Measurements from ENCODE around the gene TUBA8. TPM values are rescaled to one million over a fixed set of nuclear protein-coding genes. Genes with fewer than 3 reads are reported as not detected.

TUBA8 gene
- total RNA-seq, 3 donors from 2014 or later (not counting 1 experiment from before 2014, with no cell fraction given), result 1.2 to 3.7 (median 2.3) TPM

DNA sequence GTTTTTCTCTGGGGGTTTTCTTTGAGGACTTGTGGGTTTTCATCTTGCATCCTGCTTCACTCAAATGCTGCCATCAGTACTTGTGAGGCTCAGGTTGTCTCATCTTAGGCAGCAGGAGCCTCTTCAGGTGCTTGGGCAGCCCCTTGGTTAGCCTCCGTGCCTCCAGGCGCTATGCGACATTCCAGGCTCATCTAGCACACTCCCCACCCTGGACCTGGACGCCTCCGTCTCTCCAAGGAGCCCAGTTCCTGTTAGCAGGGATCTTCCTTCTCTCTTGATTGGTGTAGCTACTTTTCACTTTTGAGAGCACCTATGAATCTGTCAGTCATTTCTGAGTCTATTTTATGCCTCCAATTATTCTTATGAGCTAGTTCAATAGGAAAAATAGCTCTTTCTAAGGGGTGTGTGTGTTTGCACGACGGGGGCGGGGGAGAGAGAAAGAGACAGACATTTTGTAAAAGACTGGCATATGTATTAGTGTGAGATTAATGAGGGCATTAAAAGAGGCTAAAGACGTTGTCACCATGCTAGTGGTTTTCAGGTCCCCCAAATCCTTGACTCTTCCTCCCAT, 7.8 kb downstream of the TUBA8 start:
- intact Hi-C loops (cut with micrococcal nuclease), result no loop called here

DNA sequence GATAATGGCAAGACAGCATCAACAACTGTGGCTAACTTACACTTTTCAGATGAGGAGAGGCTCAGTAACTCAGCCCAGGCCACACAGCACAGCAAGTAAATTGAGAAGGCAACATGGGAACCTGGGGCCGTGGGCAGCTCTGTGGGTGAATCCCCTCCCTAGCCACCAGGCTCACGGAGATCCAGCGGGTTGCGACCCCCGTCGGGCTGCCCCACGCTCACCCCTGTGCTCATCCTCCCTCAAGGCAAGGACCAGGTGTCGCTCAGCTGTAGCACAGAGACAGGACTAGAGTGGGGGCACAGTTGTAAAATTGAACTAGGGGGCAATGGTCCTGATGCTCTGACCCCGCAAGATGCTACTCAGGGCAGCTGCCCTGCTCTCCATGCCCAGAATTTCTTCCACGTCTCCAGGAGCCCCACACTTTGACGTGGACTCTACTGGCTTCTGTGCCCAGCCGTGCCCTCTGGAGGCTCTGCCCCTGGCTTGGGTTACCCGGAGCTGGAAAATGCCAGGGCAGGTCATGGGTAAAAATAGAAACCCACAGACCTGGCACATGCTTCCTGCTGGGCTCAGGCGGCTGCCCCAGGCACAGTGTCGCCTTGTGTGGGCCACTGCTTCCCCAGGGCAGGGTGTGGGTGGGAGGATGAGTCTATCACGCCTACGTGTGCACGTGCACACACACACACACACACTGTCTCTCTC, 9.0 kb downstream of the TUBA8 start:
- Histone ChIP-seq H3K27me3 (ENCODE audit: control insufficient read depth, insufficient read depth, low read length) (no peaks in the 10 kb centered on the region), H3K4me1 (ENCODE audit: control insufficient read depth, insufficient read depth, low read length) (peaks cover 28% of the 10 kb centered on the region), H3K9me3 (ENCODE audit: control insufficient read depth, insufficient read depth, low read length) (no peaks in the 10 kb centered on the region), H3K36me3 (ENCODE audit: control insufficient read depth, insufficient read depth, low read length) (no peaks in the 10 kb centered on the region), H3K27ac (ENCODE audit: low read length) (no peak overlapping the region), H3K4me3 (ENCODE audit: low read length) (no peak overlapping the region)
- peak in 1 of 3 donors; percentile 59 for ATAC-seq
- no peak for DNase-seq
- 42% methylated on average over 14 of the region's 18 CpGs for WGBS (ENCODE audit: insufficient coverage)
- Mint-ChIP-seq H3K9me3 (no peaks in the 10 kb centered on the region), H3K27ac (no peak overlapping the region), H3K4me3 (no peak overlapping the region), H3K36me3 (no peaks in the 10 kb centered on the region), H3K27me3 (ENCODE audit: low read depth in 2 of 2) (no peaks in the 10 kb centered on the region), H3K4me1 (peaks cover 20 to 24% of the 10 kb centered on the region in 2 donors)
- intact Hi-C loops (cut with micrococcal nuclease), result no loop called here
- TF ChIP-seq, protein P1, sequence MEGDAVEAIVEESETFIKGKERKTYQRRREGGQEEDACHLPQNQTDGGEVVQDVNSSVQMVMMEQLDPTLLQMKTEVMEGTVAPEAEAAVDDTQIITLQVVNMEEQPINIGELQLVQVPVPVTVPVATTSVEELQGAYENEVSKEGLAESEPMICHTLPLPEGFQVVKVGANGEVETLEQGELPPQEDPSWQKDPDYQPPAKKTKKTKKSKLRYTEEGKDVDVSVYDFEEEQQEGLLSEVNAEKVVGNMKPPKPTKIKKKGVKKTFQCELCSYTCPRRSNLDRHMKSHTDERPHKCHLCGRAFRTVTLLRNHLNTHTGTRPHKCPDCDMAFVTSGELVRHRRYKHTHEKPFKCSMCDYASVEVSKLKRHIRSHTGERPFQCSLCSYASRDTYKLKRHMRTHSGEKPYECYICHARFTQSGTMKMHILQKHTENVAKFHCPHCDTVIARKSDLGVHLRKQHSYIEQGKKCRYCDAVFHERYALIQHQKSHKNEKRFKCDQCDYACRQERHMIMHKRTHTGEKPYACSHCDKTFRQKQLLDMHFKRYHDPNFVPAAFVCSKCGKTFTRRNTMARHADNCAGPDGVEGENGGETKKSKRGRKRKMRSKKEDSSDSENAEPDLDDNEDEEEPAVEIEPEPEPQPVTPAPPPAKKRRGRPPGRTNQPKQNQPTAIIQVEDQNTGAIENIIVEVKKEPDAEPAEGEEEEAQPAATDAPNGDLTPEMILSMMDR (IDR thresholded peaks at IDR 0.05), result no peak

More for the DNA sequence above, 7.8 kb downstream of the TUBA8 start:
- H3K27ac Mint-ChIP-seq, result no peak overlapping the region
- ATAC-seq (no peak), DNase-seq (no peak)
- peaks cover 39% of the 10 kb centered on the region for H3K4me1 ChIP-seq (ENCODE audit: control insufficient read depth, insufficient read depth, low read length)
- no peaks in the 10 kb centered on the region for H3K9me3 Mint-ChIP-seq
- H3K9me3 ChIP-seq (ENCODE audit: control insufficient read depth, insufficient read depth, low read length), result no peaks in the 10 kb centered on the region
- H3K4me3 Mint-ChIP-seq, result no peak overlapping the region
- no peak overlapping the region for H3K27ac ChIP-seq (ENCODE audit: low read length)
- peaks cover 31 to 35% of the 10 kb centered on the region in 2 donors for H3K4me1 Mint-ChIP-seq
- no peaks in the 10 kb centered on the region for H3K36me3 Mint-ChIP-seq
- H3K27me3 ChIP-seq (ENCODE audit: control insufficient read depth, insufficient read depth, low read length), result no peaks in the 10 kb centered on the region
- no peaks in the 10 kb centered on the region for H3K27me3 Mint-ChIP-seq (ENCODE audit: low read depth in 2 of 2)
- H3K4me3 ChIP-seq (ENCODE audit: low read length), result no peak overlapping the region
- TF ChIP-seq, protein P1 (IDR thresholded peaks at IDR 0.05), result no peak
- no peaks in the 10 kb centered on the region for H3K36me3 ChIP-seq (ENCODE audit: control insufficient read depth, insufficient read depth, low read length)
- 96% methylated on average over 9 of the region's 9 CpGs for WGBS (ENCODE audit: insufficient coverage)

DNA sequence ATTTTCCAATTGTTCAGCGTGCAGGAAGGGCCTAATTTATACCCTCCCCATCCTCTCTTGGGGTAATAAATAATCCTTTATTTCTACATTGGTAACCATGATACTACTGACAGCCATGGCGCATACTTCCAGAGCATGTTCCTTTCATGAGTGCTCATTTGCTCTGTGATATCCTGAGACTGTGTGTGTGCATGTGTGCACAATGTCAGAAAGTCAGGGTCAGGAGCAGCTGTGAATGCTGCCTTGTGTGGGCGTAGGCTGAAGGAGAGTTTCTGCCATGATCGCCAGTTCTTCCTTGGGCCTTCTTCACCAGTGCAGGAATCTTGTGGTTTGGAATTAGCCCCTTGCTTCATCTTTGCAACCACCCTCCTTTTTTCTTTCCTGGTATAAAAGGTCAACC, 10.2 kb downstream of the TUBA8 start:
- Mint-ChIP-seq H3K27me3 (ENCODE audit: low read depth in 2 of 2) (no peaks in the 10 kb centered on the region), H3K4me1 (peaks cover 18 to 22% of the 10 kb centered on the region in 2 donors), H3K9me3 (no peaks in the 10 kb centered on the region), H3K36me3 (no peaks in the 10 kb centered on the region), H3K27ac (no peak overlapping the region), H3K4me3 (no peak overlapping the region)
- H3K9me3 ChIP-seq (ENCODE audit: control insufficient read depth, insufficient read depth, low read length), result no peaks in the 10 kb centered on the region
- TF ChIP-seq, protein P1 (IDR thresholded peaks at IDR 0.05), result no peak
- no peak overlapping the region for H3K4me3 ChIP-seq (ENCODE audit: low read length)
- DNase-seq, result no peak
- intact Hi-C loops (cut with micrococcal nuclease), result no loop called here
- H3K4me1 ChIP-seq (ENCODE audit: control insufficient read depth, insufficient read depth, low read length), result peaks cover 17% of the 10 kb centered on the region
- ATAC-seq, result no peak
- 88% methylated on average over 4 of the region's 4 CpGs for WGBS (ENCODE audit: insufficient coverage)
- no peaks in the 10 kb centered on the region for H3K36me3 ChIP-seq (ENCODE audit: control insufficient read depth, insufficient read depth, low read length)
- H3K27ac ChIP-seq (ENCODE audit: low read length), result no peak overlapping the region
- H3K27me3 ChIP-seq (ENCODE audit: control insufficient read depth, insufficient read depth, low read length), result no peaks in the 10 kb centered on the region
